CD4-positive, alpha-beta T cell treated with Interferon gamma for 1 hour (primary cell): ENCODE data around the gene TF.
"Not testable (repeated sequence)": the region's sequence is repeated elsewhere in the genome, so short reads cannot be mapped to it uniquely, and the experiment has no call there.

Source experiments
- DNase-seq: peaks from one replicate; pipeline ENCODE4 v3.0.0-alpha.2; 2020

TF gene

DNA sequence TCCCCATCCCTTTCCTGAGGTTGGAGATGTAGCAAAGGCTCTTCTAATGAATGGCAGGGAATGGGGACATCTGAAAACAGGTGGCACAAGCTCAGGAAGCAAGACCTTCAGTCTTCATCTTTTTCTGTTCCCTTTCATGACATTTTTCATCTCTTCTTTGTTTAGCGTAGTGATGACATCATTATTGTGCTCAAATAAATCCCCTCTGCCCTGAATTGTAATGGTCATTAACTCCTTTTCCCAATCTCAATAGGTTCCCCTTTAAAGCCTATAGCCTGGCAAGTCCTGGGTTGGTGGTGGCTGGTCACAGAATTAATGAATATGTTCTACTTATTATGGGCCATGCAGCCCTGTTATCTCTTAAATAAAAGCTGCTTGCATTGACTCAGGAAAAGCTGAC is 21.4 kb downstream of the TF start:
- DNase-seq: no peak

DNA sequence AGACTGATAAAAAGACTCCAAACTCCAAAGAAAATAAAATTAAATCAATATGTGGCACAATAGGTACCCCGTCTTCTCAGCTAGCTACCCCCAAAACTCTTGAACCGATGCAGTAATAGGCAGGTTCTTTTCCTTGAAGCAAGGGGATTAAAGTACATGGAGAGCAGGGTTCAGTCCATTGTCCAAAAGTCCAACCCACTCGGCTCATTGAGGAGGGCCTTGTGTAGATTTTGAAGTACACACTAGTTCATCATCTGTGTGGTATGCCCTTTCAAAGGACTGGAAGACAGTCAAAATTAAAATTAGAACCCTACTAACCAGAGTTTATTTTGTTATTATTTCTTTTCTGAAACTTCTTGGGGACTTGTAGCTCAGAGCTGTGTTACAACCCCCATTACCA is 23.3 kb downstream of the TF start:
- DNase-seq: no peak

DNA sequence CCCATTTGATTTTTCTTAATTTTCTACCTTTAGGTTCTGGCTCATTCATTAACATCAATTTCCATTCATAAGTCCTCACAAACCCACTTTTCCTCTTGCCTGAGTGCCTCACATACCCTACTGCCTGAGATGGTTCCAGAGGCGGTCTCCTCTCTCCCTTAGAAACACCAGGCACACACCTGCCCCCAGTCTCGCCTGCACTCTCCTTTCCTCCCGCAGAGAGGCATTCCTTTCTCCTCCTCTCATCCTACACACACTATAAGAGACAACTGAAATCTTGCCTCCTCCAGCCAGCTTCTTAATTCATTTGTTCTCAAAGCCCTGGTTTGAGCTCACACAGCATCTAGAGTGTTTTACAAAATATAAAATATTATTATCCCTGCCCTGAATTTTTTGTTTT is 27.5 kb downstream of the TF start:
- no peak for DNase-seq

DNA sequence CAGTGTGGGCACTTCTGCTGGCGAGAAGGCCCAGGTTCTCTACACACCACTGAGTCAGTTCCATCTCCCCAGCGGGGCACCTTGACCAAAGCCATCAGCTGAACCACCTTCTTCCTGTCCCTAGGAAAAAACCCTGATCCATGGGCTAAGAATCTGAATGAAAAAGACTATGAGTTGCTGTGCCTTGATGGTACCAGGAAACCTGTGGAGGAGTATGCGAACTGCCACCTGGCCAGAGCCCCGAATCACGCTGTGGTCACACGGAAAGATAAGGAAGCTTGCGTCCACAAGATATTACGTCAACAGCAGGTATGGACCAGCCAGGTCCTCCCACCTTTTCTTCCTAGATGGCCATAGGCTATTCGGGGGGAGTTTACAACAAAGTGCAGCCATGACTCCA is 29.1 kb downstream of the TF start:
- DNase-seq: no peak

DNA sequence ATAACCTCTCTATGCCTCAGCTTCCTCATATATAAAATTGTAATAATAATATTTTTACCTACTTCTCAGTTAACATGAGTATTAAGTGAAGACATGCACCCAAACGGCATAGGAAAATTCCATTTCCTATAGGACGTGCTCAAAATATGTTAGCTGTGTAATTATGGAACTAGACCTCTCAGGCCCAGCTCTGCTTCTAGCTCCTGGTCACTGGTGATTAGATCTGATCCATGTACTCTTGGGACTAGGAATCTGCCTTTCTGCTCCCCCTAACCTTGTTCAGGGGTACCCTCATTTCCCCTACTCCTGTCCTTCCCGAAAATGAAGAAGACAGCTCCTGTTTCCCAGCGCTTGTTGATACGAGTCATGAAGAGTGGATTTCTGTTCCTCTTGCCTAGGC is 29.6 kb downstream of the TF start:
- no peak for DNase-seq

DNA sequence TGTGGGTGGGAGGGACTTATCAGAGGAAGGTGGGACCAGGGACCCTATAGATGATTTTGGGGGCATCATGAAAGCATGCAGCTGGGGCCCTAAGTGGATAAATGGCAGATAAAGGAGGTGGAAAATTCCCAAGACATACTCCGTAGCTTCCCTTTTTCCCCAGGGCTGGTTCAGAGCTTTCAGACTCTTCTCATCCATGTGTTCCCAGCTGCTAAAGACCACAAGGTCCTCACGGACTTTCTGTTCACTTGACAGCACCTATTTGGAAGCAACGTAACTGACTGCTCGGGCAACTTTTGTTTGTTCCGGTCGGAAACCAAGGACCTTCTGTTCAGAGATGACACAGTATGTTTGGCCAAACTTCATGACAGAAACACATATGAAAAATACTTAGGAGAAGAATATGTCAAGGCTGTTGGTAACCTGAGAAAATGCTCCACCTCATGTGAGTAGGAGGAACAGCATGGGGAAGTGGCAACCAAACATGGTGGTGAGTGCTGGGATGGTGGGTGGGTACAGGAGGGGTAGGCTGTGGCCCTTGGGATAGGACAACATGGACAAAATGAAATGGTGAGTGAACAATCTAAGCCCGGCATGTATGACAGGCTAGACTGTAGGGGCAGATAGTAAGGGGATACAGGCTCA is 30.7 kb downstream of the TF start:
- DNase-seq: no peak

DNA sequence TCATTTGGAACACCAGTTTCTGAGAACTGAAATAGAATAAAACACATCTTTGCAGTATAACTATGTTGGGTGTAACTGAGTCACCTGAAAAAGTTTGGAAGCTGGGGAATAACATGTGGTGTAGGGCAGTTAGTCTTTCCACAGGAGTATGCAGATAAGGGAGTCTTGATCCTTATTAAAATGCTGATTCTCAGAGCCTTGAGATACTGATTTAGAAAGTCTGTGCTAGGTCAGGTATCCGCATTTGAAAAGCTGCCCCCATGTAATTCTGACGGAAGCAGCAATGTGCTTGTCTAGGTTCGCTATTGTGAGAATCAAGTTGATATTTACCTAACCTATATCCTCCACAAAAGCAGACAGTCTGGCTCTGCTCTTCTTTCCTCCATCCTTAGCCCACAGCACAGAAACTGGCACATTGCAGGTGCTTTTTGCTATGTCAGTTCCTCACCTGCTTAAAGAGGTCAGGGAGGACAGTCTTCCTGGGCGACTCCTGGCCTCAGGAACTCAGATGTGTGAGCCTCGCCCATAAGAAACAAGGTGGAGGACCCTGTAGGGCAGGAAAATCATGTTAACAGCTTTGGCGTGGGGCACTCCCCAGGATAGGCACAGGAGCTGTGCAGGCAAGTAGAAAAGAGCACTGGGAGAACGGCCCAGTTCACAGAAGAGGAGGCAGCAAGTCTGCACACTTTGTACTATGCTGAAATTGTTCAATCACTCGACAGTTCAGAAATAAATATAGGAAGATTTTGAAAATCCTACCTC is 31.8 kb downstream of the TF start:
- DNase-seq: no peak

DNA sequence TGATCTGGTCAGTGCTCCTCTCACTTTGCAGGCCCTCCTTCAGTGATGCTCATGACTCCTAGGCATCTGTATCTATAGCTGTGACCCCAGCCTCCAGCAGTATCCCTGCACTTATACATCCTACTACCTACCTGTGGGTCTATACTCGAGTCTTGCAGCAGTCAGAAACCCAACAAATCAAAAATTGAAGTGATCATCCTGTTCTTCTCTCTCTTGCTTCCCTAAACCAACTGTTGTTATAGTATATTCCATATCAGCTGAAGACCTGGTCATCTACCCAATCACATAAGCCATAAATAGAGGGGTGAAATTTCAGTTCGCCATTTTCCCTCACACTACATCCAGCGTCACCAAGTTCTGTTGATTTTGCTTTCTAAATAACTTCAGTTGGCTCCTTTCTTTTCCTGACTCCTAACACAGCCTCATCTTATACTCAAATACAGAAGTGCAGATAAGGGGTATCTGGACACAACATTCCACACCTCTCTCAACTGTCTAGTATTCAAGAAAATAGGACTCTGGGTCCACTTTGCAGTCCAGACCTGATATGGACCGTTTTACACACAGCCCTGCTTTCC is 33.5 kb downstream of the TF start:
- DNase-seq: no peak

DNA sequence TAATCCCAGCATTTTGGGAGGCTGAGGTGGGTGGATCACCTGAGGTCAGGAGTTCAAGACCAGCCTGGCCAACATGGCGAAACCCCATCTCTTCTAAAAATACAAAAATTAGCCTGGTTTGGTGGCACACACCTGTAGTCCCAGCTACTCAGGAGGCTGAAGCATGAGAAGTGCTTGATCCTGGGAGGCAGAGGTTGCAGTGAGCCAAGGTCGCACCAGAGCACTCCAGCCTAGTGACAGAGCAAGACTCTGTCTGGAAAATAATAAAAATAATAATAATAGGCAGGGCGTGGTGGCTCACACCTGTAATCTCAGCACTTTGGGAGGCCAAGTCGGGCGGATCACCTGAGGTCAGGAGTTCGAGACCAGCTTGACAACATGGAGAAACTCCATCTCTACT is 34.6 kb downstream of the TF start:
- not testable (repeated sequence) for DNase-seq

DNA sequence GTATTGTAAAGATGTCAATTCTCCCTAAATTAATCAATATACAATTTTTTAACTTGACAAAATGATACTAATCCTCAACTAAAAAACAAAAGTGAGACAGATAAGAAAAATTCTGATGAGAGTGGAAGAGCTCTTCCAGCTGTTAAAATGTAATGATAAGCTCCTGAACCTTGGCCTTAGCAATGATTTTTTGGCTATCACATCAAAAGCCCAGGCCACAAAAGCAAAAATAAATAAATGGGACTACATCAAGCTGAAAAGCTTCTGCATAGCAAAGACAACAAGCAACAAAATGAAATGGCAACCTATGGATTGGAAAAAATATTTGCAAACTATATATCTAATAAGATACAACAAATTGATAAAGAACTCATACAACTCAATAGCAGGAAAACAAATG is 35.4 kb downstream of the TF start:
- no peak for DNase-seq

DNA sequence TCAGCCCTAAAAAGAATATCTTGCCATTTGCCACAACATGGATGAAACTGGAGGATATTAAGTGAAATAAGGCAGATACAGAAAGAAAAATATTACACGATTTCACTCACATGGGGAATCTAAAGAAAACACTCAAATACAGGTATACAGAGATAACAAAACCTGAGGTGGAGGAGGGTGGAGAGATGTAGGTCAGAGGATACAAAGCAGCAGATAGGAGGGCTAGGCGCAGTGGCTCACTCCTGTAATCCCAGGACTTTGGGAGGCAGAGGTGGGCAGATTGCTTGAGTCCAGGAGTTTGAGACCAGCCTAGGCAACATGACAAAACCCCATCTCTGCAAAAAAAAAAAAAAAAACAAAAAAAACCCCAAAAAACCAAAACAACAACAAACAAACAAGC is 36.3 kb downstream of the TF start:
- no peak for DNase-seq

DNA sequence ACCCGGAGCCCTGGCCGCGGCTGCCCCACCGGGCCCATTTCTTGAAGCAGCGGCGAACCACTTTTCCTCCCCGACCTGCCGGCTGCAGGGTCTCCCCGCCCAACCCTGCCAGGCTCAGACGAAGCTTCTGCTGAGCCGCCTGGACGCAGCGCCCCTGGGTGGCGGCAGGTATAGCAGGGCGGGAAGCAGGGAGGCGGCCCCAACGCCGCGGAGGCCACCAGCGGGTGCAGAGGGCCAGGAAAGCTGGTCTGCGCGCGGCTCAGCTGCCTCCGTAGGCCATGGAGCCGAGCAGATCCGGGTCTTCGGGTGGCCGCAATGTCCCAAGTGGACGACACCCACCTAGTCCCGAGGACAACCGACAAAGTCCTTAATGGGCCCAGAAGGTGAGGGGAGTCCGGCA is 37.6 kb downstream of the TF start:
- DNase-seq: no peak

DNA sequence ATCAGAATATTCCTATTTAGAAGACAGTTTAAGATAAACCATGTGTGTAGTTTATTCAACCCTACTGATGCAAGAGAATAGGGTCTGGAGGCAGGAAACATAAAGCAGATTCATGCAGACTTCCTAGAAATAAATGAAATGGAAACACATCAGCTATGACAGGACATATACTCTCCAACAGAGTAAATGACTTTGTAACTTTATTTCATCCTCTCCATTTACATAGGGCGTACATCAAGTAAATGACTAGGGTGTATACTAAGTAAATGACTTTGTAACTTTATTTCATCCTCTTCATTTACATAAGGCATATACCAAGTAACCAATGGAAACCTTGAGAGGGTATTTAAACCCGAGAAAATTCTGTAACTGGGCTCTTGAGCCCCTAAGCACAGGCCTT is 41.8 kb downstream of the TF start:
- DNase-seq: no peak

DNA sequence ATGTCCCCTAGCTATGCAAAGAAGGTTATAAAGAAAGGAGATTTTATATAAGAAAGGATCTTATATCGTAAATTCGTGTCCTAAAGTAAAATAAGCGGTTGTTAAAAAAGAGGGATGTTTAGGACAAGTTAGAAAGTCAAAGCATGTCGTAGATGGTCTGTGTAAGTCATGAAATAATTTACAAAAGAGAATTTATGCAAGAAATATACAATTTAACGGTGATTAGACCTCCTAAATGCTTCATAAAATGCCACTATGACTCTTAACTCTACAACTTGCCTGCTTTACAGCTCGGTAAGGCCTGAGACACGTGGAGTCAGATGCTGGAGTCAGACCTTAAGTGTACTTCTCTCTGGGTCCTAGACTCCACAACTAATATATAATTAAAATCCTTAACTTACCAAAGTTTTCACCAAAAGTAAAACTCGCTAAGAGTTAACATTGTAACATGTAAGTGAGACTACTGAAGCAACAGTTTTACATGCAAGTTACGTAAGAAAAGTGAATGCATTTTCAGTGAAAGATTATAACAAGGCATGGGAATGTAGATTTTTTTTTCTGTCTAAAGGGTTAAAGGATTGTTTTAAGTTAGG is 46.1 kb downstream of the TF start:
- no peak for DNase-seq

DNA sequence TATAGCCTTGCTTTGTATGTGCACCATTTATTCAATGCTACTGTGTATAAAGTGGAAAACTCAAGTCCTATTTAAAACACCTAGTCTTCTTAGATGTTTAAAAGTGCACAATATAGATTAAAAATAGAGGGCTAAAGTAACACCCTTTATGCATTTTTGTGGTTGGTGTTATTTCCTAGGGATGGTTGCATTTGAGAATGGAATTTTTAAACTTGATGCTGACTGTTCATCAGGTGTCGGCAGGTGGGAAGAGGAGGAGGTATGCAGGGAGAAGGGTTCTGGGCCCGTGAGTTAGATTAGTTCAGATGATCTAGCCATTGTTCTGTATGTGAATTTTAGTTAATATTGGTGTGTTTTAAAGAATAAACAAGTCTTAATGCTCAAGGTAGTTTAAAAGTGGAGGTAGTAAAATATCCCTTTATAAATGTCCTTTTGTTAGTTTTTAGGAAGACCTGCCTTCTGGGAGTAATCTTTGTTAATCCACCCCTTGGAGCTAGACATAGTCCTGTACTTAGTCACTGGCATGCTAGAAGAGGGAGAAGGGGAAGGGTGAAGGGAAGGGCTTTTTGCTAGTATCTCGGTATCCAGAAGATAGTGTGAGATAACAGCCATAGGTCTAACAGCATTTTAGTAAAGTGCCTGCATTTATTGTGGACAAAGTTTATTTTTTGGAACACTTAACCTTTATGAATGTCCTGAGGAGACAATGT is 51.4 kb downstream of the TF start:
- no peak for DNase-seq

DNA sequence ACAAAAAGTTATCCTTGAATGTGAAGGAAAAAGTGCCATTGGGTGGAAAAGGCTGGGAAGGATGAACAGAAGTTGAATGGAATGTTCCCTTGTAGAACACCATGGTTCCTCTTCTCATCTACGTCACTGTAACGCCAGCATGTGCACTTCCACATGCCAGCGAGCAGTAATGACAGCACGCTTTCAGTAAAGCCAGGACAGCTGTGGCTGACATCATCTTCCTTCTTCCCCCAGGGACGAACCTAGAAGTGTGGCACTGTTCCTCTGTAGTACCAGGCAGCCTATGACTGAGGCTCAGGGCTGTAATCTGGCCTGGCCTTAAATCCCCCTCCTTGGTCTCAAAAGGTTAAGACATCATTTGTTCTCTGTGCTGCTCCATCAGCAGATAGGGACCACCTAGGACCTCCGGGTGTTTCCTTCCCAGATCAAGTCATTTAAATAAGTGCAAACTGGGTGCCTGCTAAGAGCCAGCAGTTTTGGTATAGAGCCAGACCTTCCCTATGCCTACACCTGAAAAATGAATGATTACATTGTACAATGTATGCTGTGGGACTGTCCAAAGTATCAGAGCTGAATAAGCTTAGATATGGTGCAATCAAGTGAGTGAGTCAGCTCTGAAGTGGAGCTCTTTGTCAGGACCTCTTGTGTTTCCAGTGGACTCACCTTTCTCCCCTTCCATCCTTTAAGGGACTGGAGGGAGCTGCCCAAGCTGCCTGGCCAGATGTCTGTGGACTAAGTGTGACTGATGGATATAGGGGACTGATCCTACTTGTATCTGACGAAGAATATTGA is 53.8 kb downstream of the TF start:
- peak; percentile 19 for DNase-seq

DNA sequence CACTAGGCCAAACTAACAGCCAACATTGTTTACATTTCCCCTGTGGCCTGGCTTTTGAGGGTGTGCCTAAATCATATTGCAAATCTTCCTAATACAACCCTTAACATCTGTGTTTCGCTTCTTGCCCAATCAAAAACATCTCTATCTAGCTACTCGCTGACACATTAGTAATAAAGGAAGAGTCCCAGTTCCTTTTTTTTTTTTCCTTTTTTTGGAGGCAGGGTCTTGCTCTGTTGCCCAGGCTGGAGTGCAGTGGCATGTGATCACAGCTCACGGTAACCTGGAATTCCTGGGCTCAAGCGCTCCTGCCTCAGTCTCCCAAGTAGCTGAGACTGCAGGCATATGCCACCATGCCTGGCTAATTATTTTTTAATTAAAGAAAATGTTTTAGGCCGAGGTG is 57.3 kb downstream of the TF start:
- DNase-seq: no peak

DNA sequence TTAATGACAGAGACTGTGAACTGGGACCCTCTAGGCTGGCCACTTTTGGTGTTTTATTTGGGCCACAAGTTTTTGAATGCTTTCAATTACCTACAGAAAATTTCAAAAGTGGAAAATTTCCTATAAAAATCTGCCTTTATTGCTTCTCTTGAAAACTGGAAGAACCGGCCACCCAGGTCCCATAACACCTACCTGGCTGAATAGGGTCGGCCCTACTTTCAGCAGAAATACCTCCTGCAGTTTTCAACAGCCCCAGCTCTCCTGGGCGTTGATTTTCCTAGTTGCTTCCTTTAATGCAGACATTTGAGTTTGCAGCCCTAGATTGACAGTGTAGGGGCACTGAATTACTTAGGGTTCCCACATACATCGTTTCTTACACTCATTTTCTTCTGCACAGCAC is 58.7 kb downstream of the TF start:
- no peak for DNase-seq

DNA sequence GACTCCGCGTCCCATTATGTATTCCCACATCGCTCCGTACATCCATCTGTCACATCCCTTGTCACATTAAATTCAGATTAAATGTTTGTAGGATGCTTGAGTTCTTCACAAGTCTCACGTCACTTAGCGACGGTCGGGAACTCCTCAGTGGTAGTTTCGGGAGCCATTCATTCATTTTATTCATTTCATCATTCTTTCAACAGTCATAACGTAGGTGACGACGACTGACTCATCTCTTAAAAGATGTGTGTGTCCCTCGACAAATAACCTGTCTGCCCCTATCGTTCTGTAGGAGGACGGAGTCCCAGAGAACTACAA is 59.1 kb downstream of the TF start:
- DNase-seq: no peak

DNA sequence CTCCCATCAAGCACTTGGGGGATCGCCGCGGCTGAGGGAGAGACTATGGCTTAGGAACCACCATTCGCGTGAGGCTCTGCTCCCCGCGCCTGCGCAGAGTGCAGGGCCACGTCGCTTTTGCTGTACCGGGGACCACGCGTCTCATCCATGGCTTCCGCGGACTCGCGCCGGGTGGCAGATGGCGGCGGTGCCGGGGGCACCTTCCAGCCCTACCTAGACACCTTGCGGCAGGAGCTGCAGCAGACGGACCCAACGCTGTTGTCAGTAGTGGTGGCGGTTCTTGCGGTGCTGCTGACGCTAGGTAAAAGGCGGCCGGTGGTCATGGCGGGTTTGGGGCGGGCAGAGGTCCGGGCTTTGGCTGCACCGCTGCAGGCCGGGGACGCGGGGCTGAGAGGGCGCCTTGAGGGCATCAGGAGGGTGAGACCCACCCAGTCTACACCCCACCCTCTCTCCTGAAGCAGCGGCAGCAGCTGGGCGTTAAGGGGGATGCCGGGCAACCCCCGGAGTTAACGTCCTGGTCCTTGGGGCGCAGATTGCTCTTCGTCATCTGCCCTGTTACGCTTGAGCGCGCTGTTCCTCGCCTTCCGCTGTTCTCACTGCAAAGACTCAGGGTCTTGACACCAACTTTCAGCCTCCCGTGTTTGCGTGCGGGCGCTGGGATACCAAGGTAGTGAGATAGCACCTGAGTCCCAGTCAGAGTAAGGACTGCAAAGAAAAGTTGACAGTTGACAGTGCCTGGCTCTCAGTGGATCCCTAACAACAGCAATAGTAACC is 59.7 kb downstream of the TF start, which contains the start of gene SRPRB:
Gene SRPRB (plus strand): TSS at position 114 of the 774 bp plus-strand sequence. CDS start 34 bp downstream, at position 148.
- peak; percentile 97 for DNase-seq

DNA sequence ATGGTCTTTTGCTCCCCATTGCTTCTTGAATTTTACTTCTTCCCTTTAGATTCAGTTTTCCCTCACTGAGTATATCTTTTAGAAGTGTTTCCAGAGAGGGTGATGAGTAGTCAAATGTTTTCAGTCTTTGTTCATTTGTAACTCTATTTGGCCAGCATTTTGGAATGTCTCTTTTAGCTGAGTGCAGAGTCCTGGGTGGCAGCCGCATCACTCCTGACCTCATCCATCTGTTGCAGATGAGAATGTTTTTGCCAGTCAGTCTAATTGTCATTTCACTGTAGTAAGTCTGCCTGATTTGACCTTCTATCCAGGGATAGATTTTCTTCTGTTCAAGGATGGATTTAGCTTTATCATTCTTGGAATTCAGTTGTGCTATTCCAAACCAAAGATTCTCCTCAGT is 66.7 kb downstream of the TF start:
- DNase-seq: no peak

DNA sequence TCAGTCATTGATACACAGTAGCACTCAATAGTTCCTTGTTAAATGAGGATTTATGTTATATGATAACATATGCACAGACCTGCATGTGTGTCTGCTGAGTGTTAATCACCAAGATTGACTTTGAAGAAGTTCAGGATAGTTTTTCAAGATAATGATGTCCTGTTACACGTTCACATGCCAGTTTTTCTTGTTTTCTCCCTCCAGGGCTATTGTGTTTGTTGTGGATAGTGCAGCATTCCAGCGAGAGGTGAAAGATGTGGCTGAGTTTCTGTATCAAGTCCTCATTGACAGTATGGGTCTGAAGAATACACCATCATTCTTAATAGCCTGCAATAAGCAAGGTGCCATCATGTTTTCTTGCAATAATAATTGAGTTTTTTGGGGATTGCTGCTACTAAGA is 69.2 kb downstream of the TF start:
- no peak for DNase-seq
